Esophagus squamous epithelium (tissue), 5 donors: ENCODE results near the gene GPAT3. TPM values are rescaled to one million over a fixed set of nuclear protein-coding genes. Genes with fewer than 3 reads are reported as not detected.
"Not testable (repeated sequence)": the region's sequence is repeated elsewhere in the genome, so short reads cannot be mapped to it uniquely, and the experiment has no call there.

ENCODE experiments used
- DNase-seq: peaks from one replicate; lab custom pipeline; 2025; lab: John Stamatoyannopoulos, UW
- H3K27ac ChIP-seq, 4 donors: fragments of 200-600 bp; sonication (generic); one replicate each; pipeline ENCODE4 v1.5.1; 2016 to 2019; ENCODE audit warnings: mild to moderate bottlenecking in 1 of 4
- H3K27me3 ChIP-seq, 4 donors: fragments of 200-600 bp; sonication (generic); 1 replicate in 3 of 4; 2 replicates in 1 of 4; pipeline versions ENCODE4 v1.5.1 to v1.6.0; 2017 to 2021; ENCODE audit warnings: antibody characterized with exemption in 1 of 4
- H3K36me3 ChIP-seq, 3 donors: fragments of 200-600 bp; sonication (generic); one replicate each; pipeline ENCODE4 v1.5.1; 2016 to 2019
- H3K4me1 ChIP-seq, 3 donors: fragments of 200-600 bp; sonication (generic); one replicate each; pipeline ENCODE4 v1.5.1; 2017 to 2019
- H3K4me3 ChIP-seq, 4 donors: fragments of 200-600 bp; sonication (generic); 1 replicate in 3 of 4; 2 replicates in 1 of 4; pipeline ENCODE4 v1.5.1; 2016 to 2019; ENCODE audit warnings: mild to moderate bottlenecking in 2 of 4, moderate library complexity in 1 of 4
- H3K9me3 ChIP-seq, 3 donors: fragments of 200-600 bp; sonication (generic); one replicate each; pipeline ENCODE4 v1.5.1; 2016 to 2019
- CTCF ChIP-seq, 6 experiments: fragments of 450-650 bp in 4 of 6; fragments of 200-600 bp in 2 of 6; sonication (generic) in 2 of 6; IDR thresholded peaks; one replicate each; pipeline ENCODE4 v1.5.1; 2016 to 2019; ENCODE audit warnings: antibody characterized with exemption in 6 of 6, mild to moderate bottlenecking in 4 of 6, moderate library complexity in 4 of 6
- POLR2A ChIP-seq, 4 donors: fragments of 450-650 bp; IDR thresholded peaks; one replicate each; pipeline ENCODE4 v1.6.1; 2017; ENCODE audit warnings: antibody characterized with exemption in 4 of 4, mild to moderate bottlenecking in 4 of 4, moderate library complexity in 3 of 4
- WGBS, 2 donors: methylation state at CpG; one replicate each; pipeline ENCODE4 v1.1.5; 2018; 5-methylcytosine and 5-hydroxymethylcytosine counted together
- intact Hi-C: fragments of 100-400 bp; cut with DNase I; formaldehyde crosslinking; loops from one replicate; pipeline ENCODE4 v1.15.0; 2022
- total RNA-seq, 4 donors: library from RNA; depleted of rRNA; stranded (reverse); fragments of >200 nt; gene quantifications; one replicate each; pipeline ENCODE4 v1.1.0, GENCODE V29; 2016
- donor health status: DM: yes; HTN: yes; CAD: no.

GPAT3 gene
- total RNA-seq, 4 donors from 2014 or later = 3.3 to 7.2 (median 4.2) TPM

- Histone ChIP-seq H3K4me3 (no peak overlapping the region), H3K27me3 (no peaks in the 10 kb centered on the region), H3K9me3 (no peaks in the 10 kb centered on the region), H3K27ac (no peak overlapping the region), H3K36me3 (no peaks in the 10 kb centered on the region), H3K4me1 (no peaks in the 10 kb centered on the region)
- intact Hi-C loops = no loop called here
- DNase-seq = no peak
- TF ChIP-seq POLR2A (IDR thresholded peaks at IDR 0.05) (no peak), CTCF (IDR thresholded peaks at IDR 0.05) (no peak)
- WGBS, 2 donors = 64 to 90% methylated on average over 3 of the region's 3 CpGs
These were observed 36.9 kb downstream of the GPAT3 start for GRCh38 chr4:83572848-83573247.

GRCh38 chr4:83574247-83574646 lies 38.3 kb downstream of the GPAT3 start:
- no peak for TF ChIP-seq CTCF (IDR thresholded peaks at IDR 0.05)
- TF ChIP-seq POLR2A (IDR thresholded peaks at IDR 0.05) = no peak
- intact Hi-C loops = no loop called here
- Histone ChIP-seq H3K4me3 (no peak overlapping the region), H3K36me3 (no peaks in the 10 kb centered on the region), H3K4me1 (no peaks in the 10 kb centered on the region), H3K27me3 (no peaks in the 10 kb centered on the region), H3K27ac (no peak overlapping the region), H3K9me3 (no peaks in the 10 kb centered on the region)
- WGBS, 2 donors = 53 to 72% methylated on average over 3 of the region's 3 CpGs
- no peak for DNase-seq

DNA sequence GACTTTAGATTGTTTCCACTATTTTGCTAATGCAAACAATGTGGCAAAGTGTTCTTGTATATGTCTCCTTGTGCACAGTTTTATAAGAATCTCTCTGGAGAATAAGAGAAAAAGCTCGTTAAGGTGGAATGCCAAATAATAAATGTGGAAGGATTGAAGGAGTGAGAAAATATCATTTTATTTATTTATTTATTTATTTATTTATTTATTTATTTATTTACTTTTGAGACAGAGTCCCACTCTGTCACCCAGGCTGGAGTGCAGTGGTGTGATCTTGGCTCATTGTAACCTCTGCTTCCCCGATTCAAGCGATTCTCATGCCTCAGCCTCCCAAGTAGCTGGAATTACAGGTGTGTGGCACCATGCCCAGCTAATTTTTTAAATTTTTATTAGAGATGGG lies 40.3 kb downstream of the GPAT3 start:
- DNase-seq, intact Hi-C loops, H3K27me3 ChIP-seq, H3K4me1 ChIP-seq, H3K36me3 ChIP-seq, H3K27ac ChIP-seq, H3K4me3 ChIP-seq, H3K9me3 ChIP-seq: not testable (repeated sequence)
- WGBS, 2 donors = 92 to 96% methylated on average over 3 of the region's 3 CpGs

GRCh38 chr4:83581411-83582288 lies 45.7 kb downstream of the GPAT3 start:
- Histone ChIP-seq H3K4me3 (no peak overlapping the region), H3K9me3 (no peaks in the 10 kb centered on the region), H3K36me3 (no peaks in the 10 kb centered on the region), H3K27me3 (no peaks in the 10 kb centered on the region), H3K27ac (no peak overlapping the region), H3K4me1 (peaks cover 0 to 7% (median 3%) of the 10 kb centered on the region in 3 donors)
- intact Hi-C loops = no loop called here
- TF ChIP-seq CTCF (IDR thresholded peaks at IDR 0.05) = no peak
- no peak for TF ChIP-seq POLR2A (IDR thresholded peaks at IDR 0.05)
- no peak for DNase-seq
- 82 to 92% methylated on average over 10 of the region's 10 CpGs for WGBS, 2 donors

- H3K27me3 ChIP-seq = no peaks in the 10 kb centered on the region
- intact Hi-C loops = no loop called here
- peaks cover 0 to 7% (median 3%) of the 10 kb centered on the region in 3 donors for H3K4me1 ChIP-seq
- 45% methylated on average over 7 of the region's 7 CpGs for WGBS, 2 donors
- TF ChIP-seq POLR2A (IDR thresholded peaks at IDR 0.05) (no peak), CTCF (IDR thresholded peaks at IDR 0.05) (no peak)
- H3K4me3 ChIP-seq = no peak overlapping the region
- no peaks in the 10 kb centered on the region for H3K9me3 ChIP-seq
- no peak overlapping the region for H3K27ac ChIP-seq
- no peak for DNase-seq
- H3K36me3 ChIP-seq = no peaks in the 10 kb centered on the region
These were observed 46.4 kb downstream of the GPAT3 start for GRCh38 chr4:83582289-83582785.
